Trophoblast cell (in vitro differentiated cells and primary cell): ENCODE results near the gene FYN.

ENCODE experiments used
- DNase-seq, 2 donors: peaks; one replicate each; pipeline ENCODE4 v3.0.0-alpha.2; 2016
- H2AFZ ChIP-seq: 2 replicates; pipeline ENCODE4 v1.6.1; 2013; ENCODE audit warnings: low read length, moderate library complexity, mild to moderate bottlenecking; ENCODE audit not compliant: insufficient read depth, poor library complexity
- H2AK5ac ChIP-seq: 2 replicates; pipeline ENCODE4 v1.6.1; 2013; ENCODE audit warnings: mild to moderate bottlenecking, low read length
- H2BK120ac ChIP-seq: 2 replicates; pipeline ENCODE4 v1.6.1; 2013; ENCODE audit warnings: low read length, mild to moderate bottlenecking, moderate library complexity; ENCODE audit not compliant: insufficient read depth, poor library complexity
- H2BK12ac ChIP-seq: 2 replicates; pipeline ENCODE4 v1.6.1; 2013; ENCODE audit warnings: mild to moderate bottlenecking, low read length, moderate library complexity
- H2BK5ac ChIP-seq: 2 replicates; pipeline ENCODE4 v1.6.1; 2013; ENCODE audit warnings: low read length, low read depth, moderate library complexity, mild to moderate bottlenecking; ENCODE audit not compliant: poor library complexity
- H3K14ac ChIP-seq: 2 replicates; pipeline ENCODE4 v1.6.1; 2013; ENCODE audit warnings: mild to moderate bottlenecking, low read length
- H3K18ac ChIP-seq: 2 replicates; pipeline ENCODE4 v1.6.1; 2013; ENCODE audit warnings: mild to moderate bottlenecking, low read length
- H3K23ac ChIP-seq: 2 replicates; pipeline ENCODE4 v1.6.1; 2013; ENCODE audit warnings: low read length
- H3K27ac ChIP-seq: 2 replicates; pipeline ENCODE4 v1.5.1; 2013; ENCODE audit warnings: low read depth, mild to moderate bottlenecking, inconsistent platforms, low read length, moderate library complexity
- H3K27me3 ChIP-seq: 2 replicates; pipeline ENCODE4 v1.6.1; 2013; ENCODE audit warnings: inconsistent platforms, mild to moderate bottlenecking, low read length, moderate library complexity; ENCODE audit not compliant: insufficient read depth
- H3K36me3 ChIP-seq, 2 experiments: 1 replicate in 1 of 2; 2 replicates in 1 of 2; pipeline ENCODE4 v1.6.1; 2013; ENCODE audit warnings: low read length in 2 of 2, mild to moderate bottlenecking in 2 of 2, moderate library complexity in 1 of 2; ENCODE audit not compliant: insufficient read depth in 2 of 2, control insufficient read depth in 1 of 2
- H3K4ac ChIP-seq: 2 replicates; pipeline ENCODE4 v1.6.1; 2013; ENCODE audit warnings: low read depth, mild to moderate bottlenecking, low read length, moderate library complexity
- H3K4me1 ChIP-seq, 2 experiments: 1 replicate in 1 of 2; 2 replicates in 1 of 2; pipeline ENCODE4 v1.6.1; 2013; ENCODE audit warnings: low read length in 2 of 2, mild to moderate bottlenecking in 2 of 2, moderate library complexity in 1 of 2; ENCODE audit not compliant: insufficient read depth in 2 of 2, control insufficient read depth in 1 of 2
- H3K4me2 ChIP-seq: 2 replicates; pipeline ENCODE4 v1.6.1; 2013; ENCODE audit warnings: inconsistent platforms, mild to moderate bottlenecking, low read length, moderate library complexity
- H3K4me3 ChIP-seq: 2 replicates; pipeline ENCODE4 v1.5.1; 2013; ENCODE audit warnings: mild to moderate bottlenecking, low read depth, low read length, inconsistent platforms
- H3K79me1 ChIP-seq: one replicate; pipeline ENCODE4 v1.6.1; 2013; ENCODE audit warnings: low read length
- H3K79me2 ChIP-seq: 2 replicates; pipeline ENCODE4 v1.6.1; 2013; ENCODE audit warnings: low read length, mild to moderate bottlenecking; ENCODE audit not compliant: control insufficient read depth, insufficient read depth, poor library complexity
- H3K9ac ChIP-seq: 2 replicates; pipeline ENCODE4 v1.6.1; 2013; ENCODE audit warnings: mild to moderate bottlenecking, low read length
- H3K9me3 ChIP-seq: 2 replicates; pipeline ENCODE4 v1.6.1; 2013; ENCODE audit warnings: low read depth, mild to moderate bottlenecking, control low read depth, inconsistent platforms, low read length; ENCODE audit not compliant: insufficient read depth
- H4K12ac ChIP-seq: 2 replicates; pipeline ENCODE4 v1.6.1; 2013; ENCODE audit warnings: low read depth, mild to moderate bottlenecking, low read length, moderate library complexity
- H4K8ac ChIP-seq: 2 replicates; pipeline ENCODE4 v1.6.1; 2013; ENCODE audit warnings: low read depth, mild to moderate bottlenecking, low read length, moderate library complexity
- H4K91ac ChIP-seq: one replicate; pipeline ENCODE4 v1.6.1; 2013; ENCODE audit warnings: low read depth, mild to moderate bottlenecking, low read length, moderate library complexity
- WGBS: extraction: QIAGEN DNeasy Blood & Tissue Kit; methylation state at CpG from one replicate; pipeline ENCODE4 v1.1.7; 2013; ENCODE audit warnings: missing lambda C conversion rate; ENCODE audit not compliant: insufficient read length, insufficient coverage; ENCODE audit errors: extremely low coverage; 5-methylcytosine and 5-hydroxymethylcytosine counted together

FYN gene

DNA sequence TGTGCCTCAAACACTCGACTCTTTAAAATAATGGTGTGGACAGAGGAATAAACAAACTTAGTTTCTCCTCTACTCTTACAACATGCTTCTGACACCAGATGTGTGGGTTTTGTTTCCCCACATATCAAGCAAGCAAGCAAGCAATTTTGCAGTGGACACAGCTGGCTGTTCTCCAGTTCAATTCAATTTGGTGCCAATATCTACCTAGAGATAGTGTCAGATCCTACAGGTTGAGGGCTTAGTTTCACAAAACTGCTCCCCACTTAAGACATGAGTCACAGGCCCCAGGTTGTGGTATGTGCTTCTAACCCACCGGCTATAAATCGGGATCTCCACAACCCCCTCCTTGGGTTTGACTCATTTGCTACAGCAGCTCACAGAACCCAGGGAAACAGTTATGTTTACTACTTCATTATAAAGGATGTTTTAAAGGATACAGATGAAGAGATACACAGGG is 136.2 kb downstream of the FYN start:
- Histone ChIP-seq H3K4ac (no peak overlapping the region), H3K27me3 (no peaks in the 10 kb centered on the region), H3K18ac (no peak overlapping the region), H3K4me2 (no peak overlapping the region), H2AFZ (no peak overlapping the region), H4K8ac (no peak overlapping the region), H2BK12ac (no peak overlapping the region), H3K4me3 (no peak overlapping the region), H3K27ac (no peak overlapping the region), H3K23ac (no peak overlapping the region), H4K12ac (no peak overlapping the region), H2BK5ac (no peak overlapping the region), H2AK5ac (no peak overlapping the region), H3K36me3 (no peaks in the 10 kb centered on the region), H4K91ac (no peak overlapping the region), H3K79me1 (no peaks in the 10 kb centered on the region), H3K9me3 (peaks cover 8% of the 10 kb centered on the region), H2BK120ac (no peak overlapping the region), H3K9ac (no peak overlapping the region), H3K14ac (no peak overlapping the region), H3K4me1 (peaks cover 2 to 7% of the 10 kb centered on the region in 2 experiments), H3K79me2 (no peaks in the 10 kb centered on the region)
- no peak for DNase-seq
- no CpG with 5 or more reads among the region's 3 CpGs for WGBS

DNA sequence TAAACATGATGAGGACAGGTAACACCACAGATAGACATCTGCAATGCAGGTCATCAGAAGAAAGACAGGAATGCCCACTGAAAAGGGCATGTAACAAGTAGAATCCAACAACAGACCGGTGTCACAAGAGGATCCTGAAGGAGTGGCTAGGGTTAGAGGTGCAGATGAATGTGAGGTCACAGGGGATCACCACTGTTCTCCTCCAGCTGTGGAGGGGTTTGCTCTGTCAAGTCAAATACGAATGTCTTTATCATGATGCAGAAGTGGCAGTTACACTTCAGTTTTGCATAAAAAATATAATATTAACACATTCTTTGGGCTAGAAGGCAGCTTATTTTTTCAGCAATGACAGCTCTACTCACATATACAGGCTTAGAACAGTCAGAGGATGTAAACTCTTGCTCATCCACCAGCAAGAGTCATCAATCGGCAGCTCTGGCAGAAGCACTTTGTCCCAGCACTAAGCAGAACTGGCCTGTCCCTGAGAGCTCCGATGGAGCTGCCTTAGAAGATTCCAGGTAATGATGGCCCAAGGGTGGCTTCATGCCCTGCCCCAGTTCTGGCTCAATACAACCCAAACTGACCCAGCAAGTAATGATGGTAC is 137.1 kb downstream of the FYN start:
- H3K23ac ChIP-seq, result no peak overlapping the region
- H2BK120ac ChIP-seq, result no peak overlapping the region
- no peak overlapping the region for H3K27ac ChIP-seq
- H3K4ac ChIP-seq, result no peak overlapping the region
- no peak overlapping the region for H3K18ac ChIP-seq
- no peak overlapping the region for H2BK12ac ChIP-seq
- H3K14ac ChIP-seq, result no peak overlapping the region
- no peak overlapping the region for H3K4me3 ChIP-seq
- no peaks in the 10 kb centered on the region for H3K79me1 ChIP-seq
- H4K91ac ChIP-seq, result no peak overlapping the region
- H2AK5ac ChIP-seq, result no peak overlapping the region
- H3K4me2 ChIP-seq, result no peak overlapping the region
- H3K79me2 ChIP-seq, result no peaks in the 10 kb centered on the region
- peaks cover 8% of the 10 kb centered on the region for H3K9me3 ChIP-seq
- peaks cover 2 to 10% of the 10 kb centered on the region in 2 experiments for H3K4me1 ChIP-seq
- no peak overlapping the region for H2BK5ac ChIP-seq
- no peak overlapping the region for H3K9ac ChIP-seq
- no CpG with 5 or more reads among the region's 4 CpGs for WGBS
- H3K27me3 ChIP-seq, result no peaks in the 10 kb centered on the region
- no peak overlapping the region for H4K8ac ChIP-seq
- H2AFZ ChIP-seq, result no peak overlapping the region
- peak in 1 of 2 donors; percentile 3 for DNase-seq
- H4K12ac ChIP-seq, result no peak overlapping the region
- no peaks in the 10 kb centered on the region for H3K36me3 ChIP-seq

DNA sequence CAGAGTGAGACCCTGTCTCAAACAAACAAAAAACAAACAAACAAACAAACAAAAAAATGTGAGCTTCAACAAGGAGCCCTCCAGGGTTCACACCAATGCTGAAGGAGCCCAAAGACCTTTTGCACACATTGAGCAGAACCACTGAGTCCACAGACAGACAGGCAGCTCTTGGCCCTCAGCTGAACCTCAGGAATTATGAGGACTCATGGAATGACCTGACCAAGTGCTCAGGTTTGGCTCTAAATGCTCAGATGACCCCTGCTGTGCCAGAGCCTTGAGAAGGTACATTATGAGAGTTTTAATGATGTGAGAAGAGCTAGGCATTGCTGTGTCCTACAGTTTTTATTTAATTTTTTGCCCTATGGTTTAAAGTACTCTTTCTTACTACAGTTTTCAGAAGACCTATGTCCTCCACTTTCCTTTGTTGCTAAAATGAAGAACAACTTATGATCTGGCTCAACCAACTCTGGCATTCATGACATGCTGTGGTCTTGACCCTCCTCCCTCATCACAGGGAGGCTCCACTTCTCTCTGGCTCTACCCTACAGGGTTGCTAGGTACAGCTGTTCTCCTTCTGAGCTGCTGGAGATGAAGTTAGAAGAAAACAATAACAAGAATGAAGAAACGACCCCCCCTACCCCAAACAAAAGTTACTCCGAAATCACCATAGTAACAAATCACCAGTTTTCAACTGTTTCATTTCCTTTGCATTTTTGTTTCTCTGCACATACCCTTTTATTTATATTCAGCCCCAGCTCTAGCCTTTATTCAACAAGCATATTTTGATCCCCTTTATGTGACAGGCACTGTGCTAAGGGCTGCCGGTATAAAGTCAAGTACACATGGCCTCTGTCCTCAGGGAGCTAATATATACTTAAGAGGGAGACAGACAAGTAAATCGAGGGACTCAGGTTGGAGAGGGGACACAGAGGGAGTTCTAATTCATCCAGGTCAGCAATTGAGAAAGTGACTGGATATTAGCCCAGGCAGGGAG is 138.9 kb downstream of the FYN start:
- H3K79me2 ChIP-seq, result no peaks in the 10 kb centered on the region
- H4K12ac ChIP-seq, result no peak overlapping the region
- H3K23ac ChIP-seq, result no peak overlapping the region
- no peak overlapping the region for H2BK120ac ChIP-seq
- WGBS, result no CpG with 5 or more reads among the region's 4 CpGs
- H4K8ac ChIP-seq, result no peak overlapping the region
- H3K36me3 ChIP-seq, result no peaks in the 10 kb centered on the region
- H3K79me1 ChIP-seq, result no peaks in the 10 kb centered on the region
- no peak overlapping the region for H3K9ac ChIP-seq
- no peak overlapping the region for H2AFZ ChIP-seq
- H4K91ac ChIP-seq, result no peak overlapping the region
- H3K4me1 ChIP-seq, result peaks cover 2 to 10% of the 10 kb centered on the region in 2 experiments
- H3K27ac ChIP-seq, result no peak overlapping the region
- H3K4ac ChIP-seq, result no peak overlapping the region
- no peak overlapping the region for H2AK5ac ChIP-seq
- H3K14ac ChIP-seq, result no peak overlapping the region
- no peak overlapping the region for H3K4me2 ChIP-seq
- DNase-seq, result no peak
- no peak overlapping the region for H2BK12ac ChIP-seq
- H2BK5ac ChIP-seq, result no peak overlapping the region
- H3K4me3 ChIP-seq, result no peak overlapping the region
- no peak overlapping the region for H3K18ac ChIP-seq
- H3K9me3 ChIP-seq, result peaks cover 8% of the 10 kb centered on the region
- H3K27me3 ChIP-seq, result no peaks in the 10 kb centered on the region

DNA sequence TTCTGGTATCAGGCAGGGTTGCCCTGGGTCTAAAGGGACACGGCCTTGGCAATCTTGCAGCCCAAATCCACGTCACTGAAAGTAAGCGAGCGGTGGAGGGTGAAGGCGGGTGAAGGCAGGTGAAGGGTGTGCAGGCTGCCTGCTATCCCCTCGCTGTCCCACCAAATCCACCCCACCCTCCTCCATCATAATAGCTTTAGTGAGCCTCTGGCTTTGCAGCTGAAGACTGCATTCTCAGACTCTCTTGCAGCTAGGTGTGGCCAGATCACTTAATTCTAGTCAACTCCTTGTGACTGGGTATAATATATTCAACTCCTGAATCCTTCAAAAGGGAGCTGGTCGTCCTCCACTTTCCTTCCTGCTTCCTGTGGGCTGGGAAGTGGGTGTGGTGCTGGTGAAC is 140.9 kb downstream of the FYN start:
- Histone ChIP-seq H3K36me3 (no peaks in the 10 kb centered on the region), H3K9ac (no peak overlapping the region), H3K4ac (no peak overlapping the region), H2BK5ac (no peak overlapping the region), H4K8ac (no peak overlapping the region), H3K27ac (no peak overlapping the region), H3K79me2 (no peaks in the 10 kb centered on the region), H3K23ac (no peak overlapping the region), H3K79me1 (no peaks in the 10 kb centered on the region), H3K4me3 (no peak overlapping the region), H3K4me2 (no peak overlapping the region), H4K91ac (no peak overlapping the region), H4K12ac (no peak overlapping the region), H2AK5ac (no peak overlapping the region), H2AFZ (no peak overlapping the region), H2BK12ac (no peak overlapping the region), H3K14ac (no peak overlapping the region), H2BK120ac (no peak overlapping the region), H3K27me3 (no peaks in the 10 kb centered on the region), H3K4me1 (peaks cover 0 to 2% of the 10 kb centered on the region in 2 experiments), H3K9me3 (peaks cover 8% of the 10 kb centered on the region), H3K18ac (no peak overlapping the region)
- WGBS, result no CpG with 5 or more reads among the region's 7 CpGs
- DNase-seq, result no peak
